Transverse colon (tissue), 3 donors: Measurements from ENCODE around the gene PRSS12.

Source experiments
- CTCF ChIP-seq, 5 experiments: fragments of 200-600 bp in 3 of 5; fragments of 450-650 bp in 2 of 5; sonication (generic) in 3 of 5; IDR thresholded peaks; 1 replicate in 2 of 5; 2 replicates in 3 of 5; pipeline ENCODE4 v1.5.1; 2016 to 2017; ENCODE audit warnings: antibody characterized with exemption in 5 of 5, inconsistent platforms in 3 of 5, mild to moderate bottlenecking in 2 of 5, moderate library complexity in 1 of 5
- EP300 ChIP-seq: sonication (generic); formaldehyde crosslinking; IDR thresholded peaks from one replicate; pipeline ENCODE4 v1.6.1; 2017; ENCODE audit warnings: antibody characterized with exemption, low read depth

GRCh38 chr4:118273642-118274041 lies 79.2 kb downstream of the PRSS12 start:
- no peak for TF ChIP-seq EP300
- TF ChIP-seq CTCF (IDR thresholded peaks at IDR 0.05): no peak
